ENCODE data around the gene FAM89B.

Gene FAM89B

DNA sequence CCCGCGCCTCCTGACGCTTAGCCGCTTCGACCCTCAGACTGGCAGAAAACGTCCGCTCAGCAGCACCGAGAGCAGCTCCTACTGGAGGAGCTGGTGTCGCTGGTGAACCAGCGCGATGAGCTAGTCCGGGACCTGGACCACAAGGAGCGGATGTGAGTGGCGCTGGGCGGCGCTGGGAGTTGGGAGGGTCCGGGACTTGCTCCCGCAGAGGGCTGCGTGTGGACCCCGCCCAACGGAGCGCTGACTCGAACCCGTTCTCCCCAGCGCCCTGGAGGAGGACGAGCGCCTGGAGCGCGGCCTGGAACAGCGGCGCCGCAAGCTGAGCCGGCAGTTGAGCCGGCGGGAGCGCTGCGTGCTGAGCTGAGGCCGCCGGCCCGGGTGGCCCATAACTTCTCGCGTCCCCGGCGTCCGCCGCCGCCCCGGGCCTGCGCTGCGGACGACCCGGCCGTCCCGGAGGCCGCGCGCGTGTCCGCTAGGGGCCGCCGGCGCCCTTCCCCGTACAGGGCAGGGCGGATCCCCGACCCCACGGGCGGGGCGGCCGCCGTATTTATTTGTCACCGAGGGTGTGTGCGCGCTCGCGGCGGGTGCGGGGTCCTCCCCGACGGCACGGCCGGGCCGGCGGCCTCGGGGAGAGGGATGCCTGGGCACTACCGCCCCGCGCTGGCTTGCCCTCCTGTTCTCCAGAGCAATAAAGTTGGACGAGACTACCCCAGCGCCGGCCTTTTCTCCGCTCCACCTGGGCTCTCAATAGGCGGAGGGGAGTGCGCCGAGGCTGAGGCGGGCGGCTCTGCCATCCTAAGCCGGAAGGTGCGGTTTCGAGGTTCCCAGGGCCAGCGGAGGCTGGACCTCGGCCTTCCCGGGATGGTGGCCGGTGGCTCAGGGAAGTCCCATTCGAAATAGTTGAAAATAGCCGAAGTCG lies 19.9 kb downstream of the FAM89B start:
- ATAC-seq: no peak

DNA sequence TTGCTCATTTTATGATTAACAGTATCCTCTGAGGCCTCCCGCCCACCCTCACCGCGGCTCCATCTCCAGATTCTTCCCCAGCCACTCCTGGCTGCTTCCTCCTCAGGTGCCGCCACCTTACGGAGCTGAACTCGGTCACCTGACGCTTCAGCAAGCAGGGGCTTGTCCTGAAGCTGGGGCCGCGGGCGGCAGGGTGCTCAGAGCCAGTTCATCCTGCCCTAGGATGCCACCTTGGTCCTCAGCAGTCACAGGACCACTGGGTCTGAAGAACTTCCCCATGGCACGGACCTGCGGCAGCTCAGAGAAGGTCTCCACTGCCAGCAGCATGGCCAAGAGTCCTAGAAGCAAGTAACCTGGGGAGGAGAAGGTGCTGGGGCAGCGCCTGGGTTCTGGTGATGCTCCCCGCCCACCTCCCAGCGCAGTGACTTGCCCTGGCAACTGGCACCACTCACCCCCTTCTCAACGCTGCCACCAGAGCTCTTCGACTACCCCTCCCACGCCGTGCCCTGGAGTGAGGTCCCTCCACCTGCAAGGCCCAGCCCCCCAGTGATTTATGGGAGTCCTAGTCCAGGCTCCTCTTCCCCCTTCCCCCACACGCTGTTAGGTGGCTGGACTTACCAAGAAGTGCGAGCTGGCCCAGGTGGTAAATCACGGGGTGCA lies 20.6 kb downstream of the FAM89B start:
- ATAC-seq: no peak

DNA sequence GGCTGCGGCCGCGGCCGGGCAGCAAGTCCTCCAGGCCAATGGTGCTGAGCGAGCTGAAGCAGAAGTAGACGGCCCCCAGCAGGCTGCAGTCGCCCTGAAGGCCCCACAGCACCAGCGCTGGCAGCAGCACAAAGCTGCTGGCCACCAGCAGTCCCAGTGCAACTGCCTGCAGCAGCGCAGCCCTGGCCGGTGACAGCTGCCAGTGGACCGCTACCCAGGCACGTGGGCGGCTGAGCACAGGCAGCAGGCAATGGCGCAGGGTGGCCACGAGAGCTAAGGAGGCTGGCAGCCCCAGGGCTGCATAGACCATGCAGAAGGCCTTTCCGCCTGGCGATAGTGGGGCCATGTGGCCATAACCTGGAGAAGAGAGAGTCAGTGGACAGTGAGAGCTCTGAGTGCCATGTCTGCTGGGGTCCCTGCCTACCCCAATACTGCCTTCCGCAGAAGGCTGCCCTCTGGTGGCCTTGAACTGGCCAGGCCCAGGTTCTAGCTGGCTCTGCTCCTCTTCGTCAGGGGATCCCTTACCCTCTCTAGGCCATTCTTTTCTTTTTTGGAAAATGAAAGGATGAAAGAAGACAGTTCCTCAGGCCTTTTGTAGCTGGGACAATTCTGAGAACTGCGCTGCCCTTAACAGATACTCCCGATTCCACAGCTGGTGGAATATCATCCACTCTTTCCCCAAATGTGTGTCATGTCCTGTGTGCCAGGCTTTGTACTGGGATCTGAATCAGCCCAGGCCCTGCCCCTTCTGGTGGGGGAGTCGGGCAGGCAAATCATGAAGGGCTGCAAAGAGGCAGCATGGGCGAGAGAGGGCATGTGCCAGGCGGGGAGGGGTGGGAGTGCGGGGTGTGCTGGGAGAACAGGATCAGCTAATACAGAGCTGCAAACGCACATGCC lies 21.4 kb downstream of the FAM89B start:
- ATAC-seq: peak; percentile 43 to 55

DNA sequence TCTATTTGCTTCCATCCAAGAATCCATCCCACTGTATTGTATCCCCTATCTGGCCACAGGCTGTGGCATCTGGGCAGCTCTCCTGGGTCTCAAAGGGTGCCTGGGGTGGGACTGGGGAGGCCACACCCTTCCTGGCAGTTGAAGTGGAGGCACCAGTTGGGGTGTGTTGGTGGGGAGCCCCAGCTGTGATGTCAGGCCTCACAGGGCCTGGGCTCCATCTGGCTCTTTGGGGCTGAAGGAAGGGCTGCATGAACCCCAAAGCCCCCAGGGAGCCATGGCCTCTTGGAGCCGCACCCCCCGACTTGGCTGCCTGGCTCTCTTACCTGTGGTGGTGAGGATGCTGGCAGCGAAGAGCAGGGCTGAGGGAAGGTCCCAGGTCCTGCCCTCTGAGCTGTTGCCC lies 22.8 kb downstream of the FAM89B start:
- ATAC-seq: no peak

DNA sequence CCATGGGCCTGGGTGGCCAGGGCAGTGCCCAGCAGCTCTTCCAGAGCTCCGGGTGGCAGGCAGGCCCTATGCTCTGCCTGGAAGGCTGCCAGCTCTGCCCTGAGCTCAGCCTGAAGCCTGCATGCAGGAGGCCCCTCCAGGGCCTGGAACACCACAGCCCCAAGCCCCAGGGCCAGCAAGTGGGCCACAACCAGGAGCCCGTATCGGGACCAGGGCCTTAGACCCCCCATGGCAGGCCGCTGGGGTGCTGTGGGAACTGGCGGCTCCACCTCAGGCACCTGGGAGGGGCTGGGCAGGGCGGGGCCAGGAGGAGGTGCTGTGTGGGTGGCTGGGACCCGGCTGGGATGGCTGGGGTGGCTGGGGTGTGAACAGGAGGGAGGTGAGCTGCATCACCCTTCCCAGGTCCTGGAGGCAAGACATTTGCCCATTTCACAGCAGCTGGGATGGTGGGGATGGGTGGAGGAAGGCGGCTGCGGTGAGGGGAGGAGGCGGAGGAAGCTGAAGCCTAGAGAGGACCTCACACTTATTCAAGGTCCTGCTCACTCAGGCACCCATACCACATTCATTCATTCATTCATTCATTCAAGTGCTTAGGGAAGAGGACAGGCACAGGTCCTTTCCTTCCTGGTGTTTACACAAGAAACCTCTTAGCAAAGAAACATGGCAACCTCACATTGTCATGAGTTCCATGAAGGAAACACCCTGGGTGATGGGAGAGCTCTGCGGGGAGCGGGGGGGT lies 23.4 kb downstream of the FAM89B start, which contains the start of gene KCNK7:
Gene KCNK7, minus strand, starts transcription at position 258 of the 739 bp plus-strand sequence. Its CDS starts 28 bp downstream, at position 230.
- ATAC-seq: no peak

DNA sequence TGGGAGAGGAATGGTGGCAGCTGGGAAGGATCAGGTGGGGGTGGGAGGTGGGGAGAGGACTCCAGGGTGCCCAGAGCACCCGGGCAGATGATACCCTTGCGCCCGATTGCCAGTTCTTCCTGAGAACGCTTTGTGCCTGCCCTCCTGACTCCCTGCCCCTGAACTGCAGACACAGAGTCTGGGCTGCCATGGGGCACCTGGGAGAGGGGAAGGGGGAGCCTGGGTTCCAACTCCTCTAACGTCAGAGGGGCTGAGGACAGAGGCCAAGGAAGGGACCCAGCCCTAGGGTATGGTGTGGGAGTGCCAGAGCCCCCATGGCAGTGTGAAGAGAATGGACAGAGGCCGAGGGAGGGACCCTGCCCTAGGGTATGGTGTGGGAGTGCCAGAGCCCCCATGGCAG lies 24.2 kb downstream of the FAM89B start:
- ATAC-seq: no peak

DNA sequence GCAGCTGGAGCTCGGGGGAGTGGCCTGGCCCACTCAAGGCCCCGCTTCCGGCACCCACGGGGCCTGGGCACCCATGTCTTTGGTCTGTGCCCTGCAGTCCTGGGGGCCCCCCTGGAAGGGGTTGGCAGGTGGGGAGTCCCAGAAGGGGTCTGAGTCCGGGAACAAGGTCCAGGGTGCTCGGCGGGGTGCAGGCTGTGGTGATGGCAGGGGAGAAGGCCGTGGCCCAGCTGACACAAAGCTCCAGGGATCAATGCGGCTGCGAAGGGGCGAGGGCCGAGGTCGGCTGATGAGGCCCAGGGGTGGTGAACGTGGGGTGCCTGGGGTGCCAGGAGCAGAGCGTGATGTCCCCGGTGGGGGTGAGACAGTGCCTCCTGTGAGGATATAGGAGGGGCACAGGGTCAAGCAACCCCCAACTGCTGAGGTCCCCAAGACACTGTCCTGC lies 25.9 kb downstream of the FAM89B start:
- ATAC-seq: no peak

DNA sequence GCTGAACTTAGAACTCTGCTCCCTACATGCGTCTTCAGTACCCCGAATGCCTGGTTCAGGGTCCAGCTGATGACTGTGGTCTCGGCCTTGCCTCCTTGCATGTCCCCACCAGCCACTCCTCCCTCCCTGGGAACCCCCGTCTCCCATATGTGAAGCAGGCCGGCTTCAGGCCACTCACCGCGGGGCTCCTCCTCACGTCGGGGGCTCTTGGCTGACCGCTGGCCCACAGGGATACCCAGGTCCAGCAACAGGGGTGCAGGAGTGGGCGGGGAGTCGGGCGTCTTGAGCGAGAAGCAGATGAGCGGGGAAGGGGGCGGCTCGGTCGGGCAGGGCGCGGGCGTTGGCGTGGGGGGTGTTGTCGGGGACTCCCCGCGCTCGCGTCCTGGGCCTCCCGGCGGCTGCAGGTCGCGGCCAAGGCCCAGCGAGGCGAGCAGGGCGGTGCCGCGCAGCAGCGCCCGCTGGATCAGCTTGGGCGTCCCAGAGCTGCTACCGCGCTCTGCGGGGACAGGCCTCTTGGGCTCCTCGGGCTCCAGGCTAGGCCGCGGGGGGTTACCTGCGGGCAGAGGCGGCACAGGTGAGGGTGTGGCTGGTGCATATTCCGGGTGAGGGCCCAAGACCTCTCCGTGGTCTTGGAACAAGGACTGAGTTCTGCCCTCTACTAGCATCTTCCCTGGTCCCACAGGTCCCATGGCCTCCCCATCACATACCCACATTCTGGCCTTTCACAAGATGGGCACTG lies 27.0 kb downstream of the FAM89B start:
- ATAC-seq: no peak

DNA sequence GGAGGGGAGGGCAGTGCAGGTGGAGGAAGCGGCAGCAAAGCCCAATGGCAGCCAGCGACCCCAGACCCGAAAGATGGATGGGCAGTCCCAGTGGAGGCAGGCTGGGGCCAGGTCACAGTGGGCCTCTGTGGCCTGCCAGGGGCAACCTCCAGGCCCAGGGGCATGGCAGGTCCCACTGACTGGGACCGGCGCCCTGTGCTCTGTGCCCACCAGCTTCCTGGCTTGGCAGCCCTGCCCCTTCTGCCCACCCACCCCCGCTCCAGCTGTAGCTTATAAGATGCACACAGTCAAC lies 27.6 kb downstream of the FAM89B start:
- ATAC-seq: no peak

DNA sequence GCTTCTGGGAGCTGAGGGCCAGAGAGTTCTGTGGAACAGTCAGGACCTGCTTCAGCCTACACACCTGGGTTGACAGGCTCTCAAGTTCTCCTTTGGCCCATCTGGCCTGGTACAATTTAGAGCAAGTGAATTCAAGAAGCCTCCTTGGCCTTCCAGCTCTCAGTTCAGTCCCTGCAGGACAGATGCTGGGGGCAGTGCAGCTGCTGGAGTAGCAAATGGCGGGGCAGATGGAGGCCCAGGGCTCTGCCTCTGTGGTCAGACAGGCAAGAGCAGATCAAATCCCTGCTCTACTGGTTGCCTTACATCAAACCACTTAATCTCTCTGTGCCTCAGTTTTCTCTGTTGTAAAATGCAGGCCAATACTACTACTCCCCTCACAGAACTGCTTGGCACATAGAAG lies 31.9 kb downstream of the FAM89B start:
- ATAC-seq: no peak

DNA sequence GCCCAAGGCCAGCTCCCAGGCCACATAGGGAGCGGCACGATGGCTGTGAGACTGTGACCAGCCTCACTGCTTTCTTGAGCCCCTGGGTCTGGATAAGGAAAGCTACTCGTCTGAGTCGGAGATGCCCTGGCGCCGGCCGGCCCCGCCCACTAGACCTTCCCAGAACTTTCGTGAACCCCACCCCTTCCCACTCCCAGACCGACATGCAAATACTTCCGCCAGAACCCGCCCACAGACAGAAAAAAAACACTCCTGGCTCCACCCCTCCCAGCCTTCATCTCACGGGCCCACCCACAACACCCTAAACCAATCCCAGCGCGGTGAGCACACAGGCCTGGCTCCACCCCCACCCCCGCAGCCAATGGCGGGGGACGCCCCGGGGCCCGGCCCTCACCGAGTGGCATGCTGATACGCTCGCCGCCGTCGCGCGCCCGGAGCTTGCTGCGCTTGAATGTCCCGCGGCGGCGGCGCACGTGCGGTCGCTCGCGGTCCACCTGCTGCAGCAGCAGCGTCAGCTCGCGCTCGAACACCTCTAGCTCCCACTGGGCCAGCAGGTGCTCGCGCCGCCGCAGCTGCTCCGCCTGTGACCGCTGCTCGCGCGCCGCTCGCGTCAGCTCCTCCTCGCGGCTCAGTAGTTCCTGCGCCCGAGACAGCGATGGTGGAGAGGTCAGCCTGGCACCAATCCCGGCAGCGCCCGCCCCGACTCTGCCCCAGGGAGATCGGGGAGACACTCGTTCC lies 34.7 kb downstream of the FAM89B start:
- ATAC-seq: peak in 1 of 2 donors; percentile 41

DNA sequence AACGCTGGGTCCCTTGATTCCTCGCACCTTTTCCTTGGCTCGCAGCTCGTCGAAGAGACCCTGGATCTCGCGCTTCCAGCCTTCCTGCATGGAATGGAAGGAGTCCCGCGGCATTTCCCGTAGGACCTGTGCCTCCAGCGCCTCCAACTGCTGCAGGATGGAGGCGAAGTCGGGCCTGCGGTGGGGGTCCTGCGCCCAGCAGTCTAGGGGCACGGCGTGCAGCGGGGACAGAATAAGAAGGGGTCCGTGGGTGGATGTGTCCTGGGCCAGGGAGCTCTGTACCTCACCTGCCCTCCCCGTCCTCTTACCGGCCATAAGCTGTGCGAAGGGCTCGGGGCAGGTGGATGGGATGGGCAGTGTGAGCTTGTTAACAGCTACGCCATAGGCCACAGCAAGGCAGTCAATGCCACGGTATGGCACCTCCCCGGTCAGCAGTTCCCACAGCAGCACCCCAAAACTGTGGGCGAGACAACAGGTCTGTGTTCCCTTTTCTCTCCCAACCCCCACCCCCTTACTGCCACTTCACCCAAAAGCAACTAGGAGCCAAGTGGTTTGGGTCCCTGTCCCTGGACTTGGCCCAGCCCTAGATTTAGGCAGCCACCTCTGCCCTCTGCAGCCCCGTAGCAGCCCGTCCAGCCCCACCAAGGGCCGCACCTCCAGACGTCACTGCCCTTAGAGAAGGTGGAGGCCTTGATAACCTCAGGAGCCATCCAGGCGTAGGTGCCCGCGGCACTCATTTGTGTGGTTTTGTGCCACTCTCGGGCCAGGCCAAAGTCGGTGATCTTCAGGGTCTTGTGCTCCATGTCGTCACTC lies 35.5 kb downstream of the FAM89B start:
- no peak for ATAC-seq

DNA sequence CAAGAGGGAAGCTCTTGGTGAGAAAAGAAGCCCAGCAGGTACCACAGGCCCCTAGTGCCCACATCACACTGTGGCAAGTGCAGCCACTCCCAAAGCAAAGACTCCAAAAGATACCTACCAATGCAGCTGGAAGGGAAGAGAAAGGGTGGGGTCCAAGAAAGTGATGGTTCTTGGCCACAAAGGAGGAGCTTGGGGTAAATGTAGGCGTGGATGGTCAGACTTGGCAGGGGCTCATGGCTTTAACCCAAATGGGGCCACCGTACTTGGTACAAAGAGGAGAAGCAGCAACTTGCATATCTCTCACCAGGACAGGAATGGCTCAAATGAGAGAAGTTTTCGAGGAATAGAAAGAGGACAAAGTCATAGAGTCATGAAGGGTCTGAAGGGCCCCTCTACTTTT lies 36.9 kb downstream of the FAM89B start:
- ATAC-seq: no peak

DNA sequence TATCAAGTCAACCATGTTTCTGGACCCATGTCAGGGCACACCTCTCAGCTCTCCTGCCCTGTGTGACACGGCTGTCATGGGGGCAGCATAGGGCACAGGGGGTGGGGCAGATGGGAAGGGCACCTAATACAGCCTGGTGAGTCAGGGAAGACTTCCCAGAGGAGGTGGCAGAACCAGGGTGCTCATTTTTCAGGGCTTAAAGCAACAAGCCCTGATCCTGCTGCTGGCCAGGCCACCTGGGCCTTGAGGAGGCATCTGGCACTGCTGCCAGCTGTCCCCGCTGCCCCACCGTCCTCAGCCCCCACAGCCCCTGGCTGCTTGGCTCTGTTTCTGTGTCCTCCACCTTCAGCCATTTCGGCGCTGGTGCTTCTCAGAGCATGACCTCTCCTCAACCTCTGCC lies 37.3 kb downstream of the FAM89B start:
- no peak for ATAC-seq

DNA sequence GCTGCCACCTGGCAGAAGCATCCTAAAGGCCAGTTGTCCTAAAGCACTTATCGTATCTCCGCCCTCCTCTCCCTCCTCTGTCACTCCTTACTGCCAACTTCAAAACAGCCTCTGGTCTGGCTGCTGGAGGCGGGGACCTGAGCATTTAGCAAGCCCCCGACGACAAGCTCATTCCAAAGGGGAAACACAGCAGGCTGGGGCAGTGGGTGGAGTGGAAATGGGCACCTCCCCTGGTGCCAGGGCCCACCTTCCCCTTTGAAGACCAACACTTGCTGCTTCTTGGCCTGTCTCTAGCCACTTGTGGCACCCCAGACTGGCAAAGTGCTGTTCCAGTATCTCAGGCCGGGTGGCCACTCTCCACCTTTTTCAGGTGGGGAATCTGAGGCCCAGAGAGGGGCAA lies 38.1 kb downstream of the FAM89B start:
- ATAC-seq: no peak

DNA sequence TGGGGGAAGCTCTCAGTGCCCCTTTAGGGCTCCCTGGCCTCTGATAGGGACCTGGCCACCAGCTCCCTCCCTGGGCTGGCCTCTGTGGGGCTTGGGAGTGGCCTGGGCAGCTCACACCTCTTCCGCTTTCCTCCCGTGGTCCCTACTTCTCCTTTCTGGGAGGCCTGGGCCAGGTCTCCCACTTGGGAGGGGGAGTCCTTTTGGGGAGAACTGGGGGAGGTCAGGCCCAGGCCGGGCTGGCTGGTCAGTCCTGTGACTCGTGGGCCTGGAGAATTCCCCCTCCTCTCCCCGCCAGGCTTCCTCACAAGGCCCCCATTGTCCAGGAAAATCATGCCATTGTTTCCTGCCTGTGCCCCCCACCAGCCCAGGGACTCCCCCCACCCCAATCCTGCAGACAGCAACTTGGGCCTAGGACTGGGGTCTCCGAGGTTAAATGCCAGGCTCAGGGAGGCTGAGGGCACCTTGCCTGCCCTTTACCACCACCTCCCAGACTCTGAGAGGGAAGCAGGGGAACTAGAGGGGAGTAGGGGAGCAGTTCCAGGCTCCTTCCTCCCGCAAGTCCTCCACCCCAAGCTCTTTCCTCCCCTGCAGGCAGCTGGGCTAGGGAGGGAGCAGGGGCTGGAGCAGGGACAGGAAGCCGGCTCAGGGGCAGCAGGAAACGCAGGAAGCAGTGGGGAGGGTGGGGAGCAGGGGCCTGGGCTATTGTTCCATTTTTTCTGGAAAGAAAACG lies 38.9 kb downstream of the FAM89B start:
- ATAC-seq: no peak

DNA sequence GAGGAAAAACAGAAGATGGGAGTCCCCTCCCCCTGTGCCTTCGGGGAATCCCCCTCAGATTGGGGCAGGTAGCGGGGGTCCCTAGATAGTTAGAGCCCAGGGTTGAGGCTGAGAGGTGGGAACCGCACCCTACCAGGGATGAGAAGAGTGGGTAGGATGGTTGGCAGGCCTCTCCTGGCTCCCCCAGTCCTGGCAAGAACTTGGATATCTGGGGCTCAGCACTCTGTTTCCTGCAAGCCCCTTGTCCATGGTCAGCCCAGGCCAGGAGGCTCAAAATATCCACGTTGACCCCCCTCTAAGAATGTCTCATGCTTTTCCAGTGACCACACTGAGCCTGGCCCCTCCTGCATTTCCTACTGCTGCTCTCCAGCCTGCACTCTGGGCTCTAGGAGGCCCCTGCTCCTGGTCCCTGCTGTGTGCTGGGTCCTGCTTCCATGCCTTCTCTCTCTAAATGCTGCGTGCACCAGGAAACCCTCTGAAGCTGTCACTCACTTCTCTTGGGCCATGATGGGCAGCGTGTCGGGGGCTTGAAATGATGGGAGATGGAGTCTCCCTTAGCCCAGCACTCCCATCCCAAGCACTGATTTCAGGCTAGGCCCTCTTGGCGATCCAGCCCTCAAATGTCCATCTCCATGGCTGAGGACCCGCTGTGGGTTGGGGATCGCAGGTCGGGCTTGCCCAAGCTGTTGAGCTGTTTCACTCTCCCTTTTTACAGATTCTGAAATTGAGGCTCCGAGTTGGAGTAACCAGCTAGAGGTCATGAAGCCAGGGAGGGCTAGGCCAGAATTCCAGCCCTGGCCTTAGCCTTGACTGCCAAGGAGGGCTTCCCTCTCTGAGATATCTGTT lies 39.6 kb downstream of the FAM89B start:
- no peak for ATAC-seq

DNA sequence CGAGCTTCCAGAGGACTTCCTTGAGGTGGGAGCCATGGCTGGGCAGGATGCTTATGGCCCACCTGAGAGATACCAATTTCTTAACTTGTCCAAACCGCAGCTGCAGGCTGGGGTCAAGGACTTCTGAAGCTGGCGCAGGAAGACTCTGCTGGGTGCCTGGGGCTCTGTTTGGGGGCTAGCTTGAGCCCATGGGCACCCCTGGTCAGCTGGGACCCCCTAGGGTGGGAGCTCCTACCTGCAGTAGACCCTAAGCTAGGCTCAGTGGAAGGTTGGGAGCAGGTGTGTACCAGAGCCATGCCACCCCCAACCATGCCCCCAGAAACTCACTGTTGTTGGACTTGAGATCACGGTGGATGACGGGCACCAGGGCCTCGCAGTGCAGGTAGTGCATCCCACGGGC lies 40.4 kb downstream of the FAM89B start:
- no peak for ATAC-seq
